Measurements from ENCODE around the gene CYP2C18. TPM values are rescaled to one million over a fixed set of nuclear protein-coding genes. Genes with fewer than 3 reads are reported as not detected.
"Not testable (repeated sequence)": the region's sequence is repeated elsewhere in the genome, so short reads cannot be mapped to it uniquely, and the experiment has no call there.

CYP2C18 gene
- total RNA-seq, result not detected

- H3K27ac ChIP-seq, result no peak within 1 kb of the TSS
- DNase-seq (ENCODE audit: low spot score in 2 of 2), result no peak
- TF ChIP-seq POLR2A (IDR thresholded peaks at IDR 0.05), result no peak
- TF ChIP-seq EP300 (IDR thresholded peaks at IDR 0.05), result no peak
- TF ChIP-seq CTCF (IDR thresholded peaks at IDR 0.05), result no peak
Observed at GRCh38 chr10:94683214-94684054, at the start of gene CYP2C18. Gene CYP2C18, plus strand, starts transcription at chr10:94683729. Its CDS starts 91 bp downstream, at chr10:94683820.

DNA sequence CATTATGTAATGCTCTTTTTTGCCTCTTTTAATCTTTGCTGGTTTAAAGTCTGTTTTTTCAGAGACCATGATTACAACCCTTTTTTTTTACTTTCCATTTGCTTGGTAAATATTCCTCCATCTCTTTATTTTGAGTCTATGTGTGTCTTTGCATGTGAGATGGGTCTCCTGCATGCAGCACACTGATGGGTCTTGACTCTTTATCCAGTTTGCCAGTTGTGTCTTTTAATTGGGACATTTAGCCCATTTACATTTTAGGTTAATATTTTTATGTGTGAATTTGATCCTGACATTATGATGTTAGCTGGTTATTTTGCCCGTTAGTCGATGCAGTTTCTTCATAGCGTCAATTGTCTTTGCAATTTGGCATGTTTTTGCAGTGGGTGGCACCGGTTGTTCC is 45.4 kb upstream of the CYP2C18 start:
- DNase-seq (ENCODE audit: low spot score in 2 of 2), result not testable (repeated sequence)

More at GRCh38 chr10:94683214-94684054, at the start of gene CYP2C18:
- Histone ChIP-seq H3K4me1 (no peaks in the 10 kb centered on the region), H3K36me3 (no peaks in the 10 kb centered on the region), H3K27me3 (no peaks in the 10 kb centered on the region), H3K9me3 (peaks cover 0 to 21% (median 1%) of the 10 kb centered on the region in 4 donors), H3K4me3 (no peak within 1 kb of the TSS)
- WGBS, 2 donors, result 82% methylated on average over 10 of the region's 10 CpGs

DNA sequence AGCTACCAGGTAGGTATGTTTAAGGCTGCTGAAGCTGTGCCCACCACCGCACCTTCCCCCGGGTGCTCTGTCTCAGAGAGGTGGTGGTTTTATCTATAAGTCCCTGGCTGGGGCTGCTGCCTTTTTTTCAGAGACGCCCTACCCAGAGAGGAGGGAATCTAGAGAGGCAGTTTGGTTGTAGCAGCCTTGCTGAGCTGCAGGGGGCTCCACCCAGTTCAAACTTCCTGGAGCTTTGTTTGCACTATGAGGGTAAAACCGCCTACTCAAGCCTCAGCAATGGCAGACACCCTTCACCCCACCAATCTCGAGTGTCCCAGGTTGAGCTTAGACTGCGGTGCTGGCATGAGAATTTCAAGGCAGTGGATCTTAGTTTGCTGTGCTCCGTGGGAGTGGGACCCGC is 43.6 kb upstream of the CYP2C18 start:
- no peaks in the 10 kb centered on the region for H3K27me3 ChIP-seq
- H3K36me3 ChIP-seq, result no peaks in the 10 kb centered on the region
- H3K27ac ChIP-seq, result no peak overlapping the region
- TF ChIP-seq CTCF (IDR thresholded peaks at IDR 0.05), result no peak
- H3K9me3 ChIP-seq, result peaks cover 0 to 32% (median 0%) of the 10 kb centered on the region in 4 donors
- H3K4me3 ChIP-seq, result no peak overlapping the region
- H3K4me1 ChIP-seq, result no peaks in the 10 kb centered on the region
- DNase-seq (ENCODE audit: low spot score in 2 of 2), result no peak
- 81 to 91% methylated on average over 6 to 7 of the region's 8 CpGs for WGBS, 2 donors

More for the DNA sequence above, 45.4 kb upstream of the CYP2C18 start:
- not testable (repeated sequence) for H3K36me3 ChIP-seq, H3K27me3 ChIP-seq, H3K4me1 ChIP-seq, H3K4me3 ChIP-seq, H3K27ac ChIP-seq
- peaks cover 0 to 48% (median 0%) of the 10 kb centered on the region in 4 donors for H3K9me3 ChIP-seq
- WGBS, 2 donors, result 93 to 95% methylated on average over 4 of the region's 4 CpGs

GRCh38 chr10:94640562-94640961 is 43.0 kb upstream of the CYP2C18 start:
- TF ChIP-seq CTCF (IDR thresholded peaks at IDR 0.05) (no peak), EP300 (IDR thresholded peaks at IDR 0.05) (no peak), POLR2A (IDR thresholded peaks at IDR 0.05) (no peak)
- DNase-seq (ENCODE audit: low spot score in 2 of 2), result no peak
- peaks cover 0 to 27% (median 0%) of the 10 kb centered on the region in 4 donors for H3K9me3 ChIP-seq
- H3K27ac ChIP-seq, result no peak overlapping the region
- no peak overlapping the region for H3K4me3 ChIP-seq
- WGBS, 2 donors, result 61 to 71% methylated on average over 3 of the region's 3 CpGs
- no peaks in the 10 kb centered on the region for H3K36me3 ChIP-seq
- H3K27me3 ChIP-seq, result no peaks in the 10 kb centered on the region
- H3K4me1 ChIP-seq, result no peaks in the 10 kb centered on the region

DNA sequence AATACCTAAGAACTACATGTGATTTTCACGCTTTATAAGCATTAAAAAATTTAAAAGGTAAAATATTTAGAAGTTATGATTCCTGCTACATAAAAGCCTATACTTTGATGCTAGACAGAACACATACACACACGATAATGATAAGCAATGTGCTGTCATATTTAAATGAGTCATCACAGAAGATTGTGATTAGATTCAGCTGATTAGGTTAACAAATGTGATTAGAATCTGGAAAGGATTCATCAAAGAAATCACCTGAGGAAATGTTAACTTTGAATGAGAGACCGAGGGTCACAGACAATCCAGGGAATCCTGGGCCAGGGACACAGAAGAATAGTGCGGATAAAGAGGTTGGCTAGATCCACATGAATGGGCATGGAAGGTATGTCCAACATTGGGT is 42.0 kb upstream of the CYP2C18 start:
- TF ChIP-seq POLR2A (IDR thresholded peaks at IDR 0.05), result no peak
- no peaks in the 10 kb centered on the region for H3K4me1 ChIP-seq
- H3K36me3 ChIP-seq, result no peaks in the 10 kb centered on the region
- H3K27me3 ChIP-seq, result no peaks in the 10 kb centered on the region
- no peak overlapping the region for H3K4me3 ChIP-seq
- H3K9me3 ChIP-seq, result peaks cover 0 to 26% (median 0%) of the 10 kb centered on the region in 4 donors
- 89 to 92% methylated on average over 4 of the region's 4 CpGs for WGBS, 2 donors
- DNase-seq (ENCODE audit: low spot score in 2 of 2), result no peak
- no peak overlapping the region for H3K27ac ChIP-seq

DNA sequence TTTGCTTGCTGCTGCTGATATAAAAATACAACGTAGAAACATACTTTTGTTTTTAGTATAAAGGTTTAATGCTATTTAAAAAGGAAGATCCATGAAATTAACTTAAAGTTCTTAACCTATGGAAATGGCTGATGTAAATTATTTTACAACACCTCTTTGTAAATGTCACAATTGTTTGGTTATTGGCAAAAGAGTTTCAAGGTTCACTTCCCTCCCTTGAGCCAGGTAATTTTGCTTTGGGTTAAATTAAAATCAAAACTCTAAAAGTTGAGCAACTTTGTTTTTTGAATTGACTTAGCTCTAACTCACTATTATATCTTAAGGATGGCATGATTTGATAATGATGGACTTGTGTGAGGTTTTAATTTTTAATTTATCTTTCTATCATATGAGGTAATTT is 39.2 kb upstream of the CYP2C18 start:
- no peaks in the 10 kb centered on the region for H3K4me1 ChIP-seq
- no peak for DNase-seq (ENCODE audit: low spot score in 2 of 2)
- no peaks in the 10 kb centered on the region for H3K36me3 ChIP-seq
- TF ChIP-seq POLR2A (IDR thresholded peaks at IDR 0.05) (no peak), CTCF (IDR thresholded peaks at IDR 0.05) (no peak), EP300 (IDR thresholded peaks at IDR 0.05) (no peak)
- H3K27ac ChIP-seq, result no peak overlapping the region
- WGBS, 2 donors, result 80 to 81% methylated on average over 1 of the region's 1 CpG
- no peaks in the 10 kb centered on the region for H3K27me3 ChIP-seq
- H3K9me3 ChIP-seq, result peaks cover 0 to 3% (median 0%) of the 10 kb centered on the region in 4 donors
- H3K4me3 ChIP-seq, result no peak overlapping the region

Measured in tibial nerve (tissue), 4 donors.